Thyroid gland (tissue), 4 donors: ENCODE data around the gene AGPAT4.

Experiments used
- CTCF ChIP-seq, 6 experiments: fragments of 200-600 bp in 3 of 6; fragments of 450-650 bp in 3 of 6; sonication (generic) in 3 of 6; IDR thresholded peaks; one replicate each; pipeline ENCODE4 v1.5.1; 2016 to 2019; ENCODE audit warnings: antibody characterized with exemption in 6 of 6, mild to moderate bottlenecking in 2 of 6, inconsistent platforms in 1 of 6, moderate library complexity in 1 of 6
- POLR2A ChIP-seq, 2 donors: fragments of 450-650 bp; IDR thresholded peaks; one replicate each; pipeline ENCODE4 v1.6.1; 2017; ENCODE audit warnings: antibody characterized with exemption in 2 of 2, mild to moderate bottlenecking in 2 of 2, moderate library complexity in 1 of 2

- TF ChIP-seq POLR2A (IDR thresholded peaks at IDR 0.05) (no peak), CTCF (IDR thresholded peaks at IDR 0.05) (no peak)
These were observed 7.2 kb upstream of the AGPAT4 start for GRCh38 chr6:161281092-161281491.
